ENCODE results near the gene OTUD7B.

- no peak for TF ChIP-seq CTCF (conservative IDR thresholded peaks at IDR 0.05; ENCODE audit: low read depth, low read length)
- no peak for TF ChIP-seq EZH2 (IDR thresholded peaks at IDR 0.05; ENCODE audit: low read length, unreplicated experiment)
- no peak for TF ChIP-seq EZH2phosphoT487 (IDR thresholded peaks at IDR 0.05; ENCODE audit: borderline replicate concordance, low read length)
These were observed 92.9 kb downstream of the OTUD7B start, which contains the start of gene SV2A for GRCh38 chr1:149917571-149918144.

Data from PC-3 (cell line).